ENCODE measurements around the gene AMELX. TPM values are rescaled to one million over a fixed set of nuclear protein-coding genes. Genes with fewer than 3 reads are reported as not detected.

Gene AMELX
- total and polyA plus RNA-seq, 4 donors = not detected

GRCh38 chrX:11328134-11328533, 34.9 kb downstream of the AMELX start:
- DNase-seq (ENCODE audit: low spot score) = no peak
- no peak overlapping the region for H3K9ac ChIP-seq (ENCODE audit: low read depth in 1 of 2, low read length in 2 of 2)
- no peak overlapping the region for H3K4me3 ChIP-seq (ENCODE audit: low read depth in 1 of 3, low read length in 3 of 3)
- H3K4me1 ChIP-seq (ENCODE audit: control insufficient read depth in 4 of 4, insufficient read depth in 4 of 4, low read length in 3 of 4) = peaks cover 0 to 5% (median 1%) of the 10 kb centered on the region in 4 donors
- no peaks in the 10 kb centered on the region for H3K9me3 ChIP-seq (ENCODE audit: control insufficient read depth in 4 of 4, low read length in 3 of 4)
- TF ChIP-seq HNF4A (conservative IDR thresholded peaks at IDR 0.05) = peak in 1 of 2 donors; percentile 7
- TF ChIP-seq GABPA (IDR thresholded peaks at IDR 0.05 in 1 of 2, conservative IDR thresholded peaks at IDR 0.05 in 1 of 2) = no peak
- no peak for TF ChIP-seq RXRA (IDR thresholded peaks at IDR 0.05)
- TF ChIP-seq CTCF (IDR thresholded peaks at IDR 0.05; ENCODE audit: low read depth, low read length, missing input control) = peak; percentile 17
- TF ChIP-seq RAD21 (IDR thresholded peaks at IDR 0.05) = peak; percentile 61 to 67
- no peak for TF ChIP-seq MAX (IDR thresholded peaks at IDR 0.05)
- no peak for TF ChIP-seq YY1 (IDR thresholded peaks at IDR 0.05)
- TF ChIP-seq TAF1 (conservative IDR thresholded peaks at IDR 0.05) = no peak
- TF ChIP-seq EGR1 (IDR thresholded peaks at IDR 0.05; ENCODE audit: low read depth in 2 of 2) = no peak
- no peaks in the 10 kb centered on the region for H3K27me3 ChIP-seq (ENCODE audit: control insufficient read depth in 4 of 4, insufficient read depth in 4 of 4, low read length in 3 of 4)
- peaks cover 0 to 2% (median 0%) of the 10 kb centered on the region in 4 donors for H3K36me3 ChIP-seq (ENCODE audit: control insufficient read depth in 4 of 4, insufficient read depth in 3 of 4, low read depth in 1 of 4, low read length in 3 of 4)
- no peak overlapping the region for H3K27ac ChIP-seq (ENCODE audit: low read depth in 1 of 2, low read length in 2 of 2)
- WGBS = 67% methylated on average over 3 of the region's 3 CpGs

GRCh38 chrX:11329021-11329420, 35.8 kb downstream of the AMELX start:
- no peak overlapping the region for H3K27ac ChIP-seq (ENCODE audit: low read depth in 1 of 2, low read length in 2 of 2)
- no peaks in the 10 kb centered on the region for H3K9me3 ChIP-seq (ENCODE audit: control insufficient read depth in 4 of 4, low read length in 3 of 4)
- no peak overlapping the region for H3K4me3 ChIP-seq (ENCODE audit: low read depth in 1 of 3, low read length in 3 of 3)
- DNase-seq (ENCODE audit: low spot score) = no peak
- H3K36me3 ChIP-seq (ENCODE audit: control insufficient read depth in 4 of 4, insufficient read depth in 3 of 4, low read depth in 1 of 4, low read length in 3 of 4) = peaks cover 0 to 2% (median 0%) of the 10 kb centered on the region in 4 donors
- WGBS = 79% methylated on average over 5 of the region's 5 CpGs
- TF ChIP-seq YY1 (IDR thresholded peaks at IDR 0.05) = no peak
- no peak overlapping the region for H3K9ac ChIP-seq (ENCODE audit: low read depth in 1 of 2, low read length in 2 of 2)
- no peaks in the 10 kb centered on the region for H3K27me3 ChIP-seq (ENCODE audit: control insufficient read depth in 4 of 4, insufficient read depth in 4 of 4, low read length in 3 of 4)
- peaks cover 0 to 5% (median 1%) of the 10 kb centered on the region in 4 donors for H3K4me1 ChIP-seq (ENCODE audit: control insufficient read depth in 4 of 4, insufficient read depth in 4 of 4, low read length in 3 of 4)

GRCh38 chrX:11331788-11332187, 38.6 kb downstream of the AMELX start:
- H3K9me3 ChIP-seq (ENCODE audit: control insufficient read depth in 4 of 4, low read length in 3 of 4) = no peaks in the 10 kb centered on the region
- H3K4me1 ChIP-seq (ENCODE audit: control insufficient read depth in 4 of 4, insufficient read depth in 4 of 4, low read length in 3 of 4) = peaks cover 0 to 5% (median 1%) of the 10 kb centered on the region in 4 donors
- peak overlapping the region in 1 of 2 donors; percentile 33 for H3K27ac ChIP-seq (ENCODE audit: low read depth in 1 of 2, low read length in 2 of 2)
- TF ChIP-seq GABPA (IDR thresholded peaks at IDR 0.05 in 1 of 2, conservative IDR thresholded peaks at IDR 0.05 in 1 of 2) = no peak
- TF ChIP-seq JUND (IDR thresholded peaks at IDR 0.05) = no peak
- peak; percentile 30 for TF ChIP-seq HNF4G (IDR thresholded peaks at IDR 0.05)
- peak; percentile 54 for TF ChIP-seq YY1 (IDR thresholded peaks at IDR 0.05)
- peak; percentile 83 to 90 for TF ChIP-seq HNF4A (conservative IDR thresholded peaks at IDR 0.05)
- TF ChIP-seq MAX (IDR thresholded peaks at IDR 0.05) = no peak
- peak; percentile 50 for TF ChIP-seq SP1 (IDR thresholded peaks at IDR 0.05)
- TF ChIP-seq RXRA (IDR thresholded peaks at IDR 0.05) = peak in 1 of 2 donors; percentile 22
- TF ChIP-seq REST (IDR thresholded peaks at IDR 0.05) = no peak
- H3K4me3 ChIP-seq (ENCODE audit: low read depth in 1 of 3, low read length in 3 of 3) = no peak overlapping the region
- peaks cover 0 to 2% (median 0%) of the 10 kb centered on the region in 4 donors for H3K36me3 ChIP-seq (ENCODE audit: control insufficient read depth in 4 of 4, insufficient read depth in 3 of 4, low read depth in 1 of 4, low read length in 3 of 4)
- H3K9ac ChIP-seq (ENCODE audit: low read depth in 1 of 2, low read length in 2 of 2) = no peak overlapping the region
- peaks cover 0 to 2% (median 0%) of the 10 kb centered on the region in 4 donors for H3K27me3 ChIP-seq (ENCODE audit: control insufficient read depth in 4 of 4, insufficient read depth in 4 of 4, low read length in 3 of 4)
- no peak for DNase-seq (ENCODE audit: low spot score)
- 59% methylated on average over 2 of the region's 2 CpGs for WGBS
